CD14-positive monocyte (primary cell): ENCODE results near the gene TCEANC. TPM values are rescaled to one million over a fixed set of nuclear protein-coding genes. Genes with fewer than 3 reads are reported as not detected.

Experiments used
- DNase-seq, 3 donors: peaks; one replicate each; pipeline ENCODE4 v3.0.0-alpha.2; 2011 to 2022
- H2AFZ ChIP-seq: 2 replicates; pipeline ENCODE4 v1.6.0; 2012; ENCODE audit warnings: mild to moderate bottlenecking, low read depth, low read length, inconsistent platforms; ENCODE audit not compliant: insufficient read depth, poor library complexity, severe bottlenecking
- H3K27ac ChIP-seq, 2 donors: 1 replicate in 1 of 2; 2 replicates in 1 of 2; pipeline ENCODE4 v1.5.1; 2012 to 2013; ENCODE audit warnings: low read length in 2 of 2, control low read depth in 1 of 2, inconsistent platforms in 1 of 2, low read depth in 1 of 2, mild to moderate bottlenecking in 1 of 2
- H3K27me3 ChIP-seq, 2 donors: one replicate each; pipeline versions ENCODE4 v1.6.0 to v1.6.1; 2011 to 2013; ENCODE audit warnings: low read length in 2 of 2; ENCODE audit not compliant: control insufficient read depth in 2 of 2, insufficient read depth in 2 of 2
- H3K36me3 ChIP-seq, 2 donors: replicated peaks in 1 of 2; 1 replicate in 1 of 2; 2 replicates in 1 of 2; pipeline versions ENCODE4 v1.5.1 to v1.6.1; 2012 to 2013; ENCODE audit warnings: low read length in 2 of 2, control low read depth in 1 of 2, inconsistent platforms in 1 of 2, mild to moderate bottlenecking in 1 of 2; ENCODE audit not compliant: insufficient read depth in 2 of 2, control insufficient read depth in 1 of 2
- H3K4me1 ChIP-seq, 2 donors: 1 replicate in 1 of 2; 2 replicates in 1 of 2; pipeline versions ENCODE4 v1.5.1 to v1.6.1; 2012 to 2013; ENCODE audit warnings: low read length in 2 of 2, control low read depth in 1 of 2, inconsistent platforms in 1 of 2, mild to moderate bottlenecking in 1 of 2, moderate library complexity in 1 of 2; ENCODE audit not compliant: insufficient read depth in 2 of 2, control insufficient read depth in 1 of 2
- H3K4me2 ChIP-seq: replicated peaks from 2 replicates; pipeline ENCODE3; 2012; ENCODE audit warnings: low read length, moderate library complexity, mild to moderate bottlenecking; ENCODE audit not compliant: poor library complexity, severe bottlenecking; ENCODE audit errors: extremely low read depth
- H3K4me3 ChIP-seq, 3 experiments: fragments of 200-600 bp in 1 of 3; sonication (generic) in 1 of 3; replicated peaks in 1 of 3; 1 replicate in 2 of 3; 2 replicates in 1 of 3; pipeline ENCODE4 v1.5.1; 2011 to 2013; ENCODE audit warnings: low read length in 3 of 3, mild to moderate bottlenecking in 3 of 3, control low read depth in 2 of 3, low read depth in 2 of 3, inconsistent platforms in 1 of 3, moderate library complexity in 1 of 3
- H3K79me2 ChIP-seq: 2 replicates; pipeline ENCODE4 v1.6.0; 2012; ENCODE audit warnings: mild to moderate bottlenecking, control low read depth, inconsistent platforms, low read length, moderate library complexity; ENCODE audit not compliant: insufficient read depth
- H3K9ac ChIP-seq: 2 replicates; pipeline ENCODE4 v1.6.0; 2017; ENCODE audit warnings: low read length, mild to moderate bottlenecking; ENCODE audit not compliant: insufficient read depth, poor library complexity, severe bottlenecking
- H3K9me3 ChIP-seq, 2 donors: replicated peaks in 1 of 2; 1 replicate in 1 of 2; 2 replicates in 1 of 2; pipeline versions ENCODE4 v1.5.1 to v1.6.1; 2012 to 2013; ENCODE audit warnings: low read length in 2 of 2, control low read depth in 1 of 2; ENCODE audit not compliant: control insufficient read depth in 1 of 2, insufficient read depth in 1 of 2
- H4K20me1 ChIP-seq: 2 replicates; pipeline ENCODE4 v1.6.0; 2012; ENCODE audit warnings: mild to moderate bottlenecking, low read length, control low read depth, moderate library complexity; ENCODE audit not compliant: insufficient read depth
- H3K27ac Mint-ChIP-seq, 7 donors: one replicate each; pipeline ENCODE4 v1.8.0; 2020; ENCODE audit warnings: mild to moderate bottlenecking in 7 of 7, mixed read lengths in 7 of 7, moderate library complexity in 6 of 7, inconsistent platforms in 2 of 7
- H3K27me3 Mint-ChIP-seq, 3 donors: one replicate each; pipeline ENCODE4 v1.8.0; 2021 to 2022; ENCODE audit warnings: low read depth in 3 of 3, mild to moderate bottlenecking in 3 of 3, mixed read lengths in 3 of 3, moderate library complexity in 3 of 3, inconsistent platforms in 1 of 3
- H3K36me3 Mint-ChIP-seq, 2 donors: one replicate each; pipeline ENCODE4 v1.8.0; 2020; ENCODE audit warnings: mixed read lengths in 2 of 2, inconsistent platforms in 1 of 2, mild to moderate bottlenecking in 1 of 2
- H3K4me1 Mint-ChIP-seq: one replicate; pipeline ENCODE4 v1.8.0; 2020; ENCODE audit warnings: mild to moderate bottlenecking, mixed read lengths
- H3K4me3 Mint-ChIP-seq, 2 donors: one replicate each; pipeline ENCODE4 v1.8.0; 2020; ENCODE audit warnings: mild to moderate bottlenecking in 2 of 2, mixed read lengths in 2 of 2, moderate library complexity in 1 of 2
- H3K9me3 Mint-ChIP-seq, 7 donors: one replicate each; pipeline ENCODE4 v1.8.0; 2020 to 2022; ENCODE audit warnings: mixed read lengths in 7 of 7, mild to moderate bottlenecking in 6 of 7, moderate library complexity in 6 of 7, inconsistent platforms in 2 of 7
- CTCF ChIP-seq: fragments of 200-600 bp; IDR thresholded peaks from one replicate; pipeline ENCODE4 v1.8.0; 2022; ENCODE audit warnings: antibody characterized with exemption, mild to moderate bottlenecking
- WGBS: methylation state at CpG from one replicate; pipeline ENCODE4 v1.1.5; 2013; ENCODE audit warnings: missing lambda C conversion rate; ENCODE audit not compliant: insufficient coverage; 5-methylcytosine and 5-hydroxymethylcytosine counted together
- intact Hi-C, 2 donors: fragments of 100-400 bp; cut with micrococcal nuclease; formaldehyde crosslinking; loops; one replicate each; pipeline versions ENCODE4 v1.15.0 to v1.15.1; 2023
- polyA plus RNA-seq, 3 donors: library from polyadenylated mRNA; depleted of rRNA in 1 of 3; unstranded in 2 of 3; stranded (reverse) in 1 of 3; fragments of 300-500 nt in 2 of 3; fragments of >200 nt in 1 of 3; fragmentation: Illumina TruSeq in 2 of 3; gene quantifications; 1 replicate in 2 of 3; 2 replicates in 1 of 3; pipeline ENCODE4 v1.2.3, GENCODE V29; 2012 to 2021

Gene TCEANC
- polyA plus RNA-seq, 3 donors: 1.6 to 2.8 (median 1.9) TPM

GRCh38 chrX:13620207-13620606 is 32.7 kb upstream of the TCEANC start:
- peaks cover 0 to 6% (median 0%) of the 10 kb centered on the region in 7 donors for H3K9me3 Mint-ChIP-seq
- peaks cover 0 to 2% of the 10 kb centered on the region in 2 donors for H3K27me3 ChIP-seq
- H4K20me1 ChIP-seq: no peaks in the 10 kb centered on the region
- intact Hi-C loops: no loop called here
- peaks cover 0 to 3% (median 2%) of the 10 kb centered on the region in 3 donors for H3K27me3 Mint-ChIP-seq
- no peaks in the 10 kb centered on the region for H3K4me1 ChIP-seq
- H3K27ac Mint-ChIP-seq: no peak overlapping the region
- H3K4me3 Mint-ChIP-seq: no peak overlapping the region
- H3K9ac ChIP-seq: no peak overlapping the region
- no peak overlapping the region for H3K27ac ChIP-seq
- no peak overlapping the region for H3K4me3 ChIP-seq
- H3K4me1 Mint-ChIP-seq: no peaks in the 10 kb centered on the region
- no peak overlapping the region for H2AFZ ChIP-seq
- no peak for DNase-seq
- no peaks in the 10 kb centered on the region for H3K79me2 ChIP-seq
- no CpG with 5 or more reads among the region's 1 CpG for WGBS
- no peak for TF ChIP-seq CTCF
- no peaks in the 10 kb centered on the region for H3K36me3 ChIP-seq
- peaks cover 0 to 5% of the 10 kb centered on the region in 2 donors for H3K9me3 ChIP-seq
- no peak overlapping the region for H3K4me2 ChIP-seq
- H3K36me3 Mint-ChIP-seq: no peaks in the 10 kb centered on the region

GRCh38 chrX:13622401-13622964 is 30.5 kb upstream of the TCEANC start:
- H3K27ac Mint-ChIP-seq: no peak overlapping the region
- intact Hi-C loops: no loop called here
- no peaks in the 10 kb centered on the region for H3K36me3 Mint-ChIP-seq
- H3K27me3 ChIP-seq: peaks cover 0 to 2% of the 10 kb centered on the region in 2 donors
- H4K20me1 ChIP-seq: no peaks in the 10 kb centered on the region
- no peak overlapping the region for H3K4me3 ChIP-seq
- TF ChIP-seq CTCF: no peak
- no peak overlapping the region for H3K9ac ChIP-seq
- H3K9me3 ChIP-seq: peaks cover 0 to 5% of the 10 kb centered on the region in 2 donors
- peaks cover 0 to 6% (median 0%) of the 10 kb centered on the region in 7 donors for H3K9me3 Mint-ChIP-seq
- H3K27ac ChIP-seq: no peak overlapping the region
- DNase-seq: no peak
- H2AFZ ChIP-seq: no peak overlapping the region
- H3K36me3 ChIP-seq: no peaks in the 10 kb centered on the region
- peaks cover 0 to 6% (median 2%) of the 10 kb centered on the region in 3 donors for H3K27me3 Mint-ChIP-seq
- no peak overlapping the region for H3K4me3 Mint-ChIP-seq
- H3K4me1 Mint-ChIP-seq: no peaks in the 10 kb centered on the region
- no peaks in the 10 kb centered on the region for H3K4me1 ChIP-seq
- no peaks in the 10 kb centered on the region for H3K79me2 ChIP-seq
- no peak overlapping the region for H3K4me2 ChIP-seq
- WGBS: 100% methylated on average over 1 of the region's 3 CpGs
